GM19455 (cell line): ENCODE data around the gene WDR93.
"Not testable (repeated sequence)": the region's sequence is repeated elsewhere in the genome, so short reads cannot be mapped to it uniquely, and the experiment has no call there.

ENCODE experiments used
- ATAC-seq: cut with Tn5 transposase; IDR thresholded peaks from one replicate; pipeline ENCODE4 v1.9.1; 2021; ENCODE audit not compliant: unreplicated experiment

WDR93 gene

GRCh38 chr15:89681146-89681545 lies 9.5 kb upstream of the WDR93 start:
- no peak for ATAC-seq

DNA sequence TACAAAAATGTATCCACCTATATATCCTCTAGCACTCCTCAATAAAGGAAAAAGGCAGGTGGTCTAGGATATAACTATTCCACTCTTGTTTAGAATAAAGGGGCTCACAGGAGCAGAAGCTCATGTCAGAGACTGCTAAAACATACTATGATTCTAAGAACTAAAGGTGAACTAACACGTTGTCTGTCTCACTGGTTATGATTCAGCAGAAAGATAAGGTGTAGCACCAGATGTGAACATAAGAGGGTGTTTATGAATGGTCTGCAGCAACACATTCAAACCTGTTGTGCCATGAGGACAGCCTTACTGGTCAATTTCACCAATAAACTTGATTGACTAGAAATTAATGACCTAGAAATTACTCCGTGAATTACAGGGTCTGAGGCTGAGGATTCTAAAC lies 4.6 kb upstream of the WDR93 start:
- ATAC-seq = no peak

DNA sequence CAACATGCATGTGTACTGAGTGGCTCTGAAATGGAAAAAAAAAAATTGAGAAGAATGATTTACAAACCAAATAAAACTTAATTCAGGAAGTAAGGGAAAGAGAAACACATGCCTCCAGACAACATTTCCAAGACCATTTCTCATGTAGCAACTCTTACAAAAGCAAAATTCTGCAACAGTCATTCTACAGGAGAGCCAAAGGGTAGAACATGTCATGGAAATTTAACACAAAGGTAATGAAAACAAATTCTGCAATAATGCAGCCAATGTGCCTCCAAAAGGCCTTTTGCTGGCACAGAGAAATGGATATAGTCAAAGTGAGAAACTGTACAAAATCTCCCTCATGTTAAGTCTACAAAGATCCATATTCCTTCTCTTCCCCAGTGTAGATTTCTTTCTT lies 4.1 kb upstream of the WDR93 start:
- no peak for ATAC-seq

GRCh38 chr15:89689930-89690275 lies 708 bp upstream of the WDR93 start:
- ATAC-seq = not testable (repeated sequence)

- no peak for ATAC-seq
These were observed 2.5 kb downstream of the WDR93 start for GRCh38 chr15:89693091-89693490.

- ATAC-seq = no peak
These were observed 3.1 kb downstream of the WDR93 start for GRCh38 chr15:89693696-89694095.

DNA sequence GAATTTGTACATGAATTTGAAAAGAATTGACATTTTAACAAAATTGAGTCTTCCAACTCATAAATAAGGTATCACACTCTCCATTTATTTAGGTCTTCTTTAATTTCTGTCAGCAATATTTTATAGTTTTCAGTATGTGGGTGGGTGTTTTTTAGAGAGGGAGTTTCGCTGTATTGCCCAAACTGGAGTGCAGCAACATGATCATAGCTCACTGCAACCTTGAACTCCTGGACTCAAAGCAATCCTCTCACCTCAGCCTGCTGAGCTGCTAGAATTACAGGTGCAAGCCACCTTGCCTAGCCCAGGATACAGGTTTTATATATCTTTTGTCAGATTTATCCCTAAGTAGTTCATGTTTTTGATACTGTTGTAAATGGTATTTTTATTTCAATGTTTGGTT lies 4.6 kb downstream of the WDR93 start:
- ATAC-seq = no peak

DNA sequence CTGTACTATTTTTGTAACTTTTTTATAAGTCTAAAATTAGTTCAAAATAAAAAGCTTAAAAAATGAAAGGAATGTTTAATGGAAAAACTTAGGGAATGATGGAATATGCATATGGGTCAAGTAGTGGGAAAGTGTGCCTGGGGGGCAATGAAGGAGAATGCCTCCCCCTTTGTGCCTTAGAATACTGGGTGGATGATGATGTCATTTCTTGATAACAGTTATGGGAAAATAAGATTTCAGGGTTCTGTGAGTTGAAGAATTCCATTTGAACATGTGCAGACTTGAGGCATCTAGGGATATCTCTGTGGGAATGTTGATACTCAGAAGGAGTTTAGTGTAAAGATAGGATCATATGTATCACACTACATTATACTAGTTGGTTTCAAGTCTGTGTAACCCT lies 13.8 kb downstream of the WDR93 start:
- no peak for ATAC-seq

GRCh38 chr15:89707577-89707976 lies 17.0 kb downstream of the WDR93 start:
- ATAC-seq = no peak

DNA sequence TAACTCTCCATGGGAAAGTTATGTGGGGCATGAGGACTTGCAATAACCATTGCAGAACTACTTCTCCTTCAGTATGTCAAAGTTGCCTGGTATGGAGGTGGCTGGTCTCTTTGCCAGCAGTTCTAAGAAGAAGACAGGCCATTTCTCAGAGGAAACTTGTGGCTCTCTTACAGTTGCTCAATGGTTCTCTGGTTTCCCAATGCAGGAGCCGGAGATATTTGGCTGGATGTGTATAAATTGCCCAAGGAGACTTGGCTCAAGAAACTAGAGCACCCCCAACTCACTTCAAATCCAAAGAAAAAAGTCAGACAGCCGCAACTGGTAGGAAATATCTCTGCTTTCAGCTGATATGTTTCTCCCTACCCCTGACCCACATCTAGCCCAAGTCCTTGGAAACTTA lies 24.2 kb downstream of the WDR93 start:
- no peak for ATAC-seq

GRCh38 chr15:89723031-89723430 lies 32.4 kb downstream of the WDR93 start:
- no peak for ATAC-seq

DNA sequence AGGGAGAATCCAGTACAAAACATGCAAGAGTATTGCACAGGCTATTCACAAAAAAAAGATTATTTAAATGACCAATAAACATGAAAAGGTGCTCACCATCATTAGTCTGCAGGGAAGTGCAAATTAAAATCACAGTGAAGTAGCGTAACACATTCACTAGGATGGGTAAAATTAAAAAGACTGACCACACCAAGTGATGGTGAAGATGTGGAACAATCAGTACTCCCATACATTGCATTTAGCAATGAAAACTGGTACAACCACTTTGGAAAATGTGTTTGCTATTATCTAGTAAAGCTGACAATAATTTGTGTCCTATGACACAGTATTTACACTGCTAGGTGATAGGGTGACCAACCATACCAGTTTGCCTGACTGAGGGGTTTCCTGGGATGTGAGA lies 34.0 kb downstream of the WDR93 start:
- ATAC-seq = no peak

- ATAC-seq = no peak
These were observed 34.5 kb downstream of the WDR93 start for GRCh38 chr15:89725064-89725463.

GRCh38 chr15:89728254-89728653 lies 37.6 kb downstream of the WDR93 start:
- no peak for ATAC-seq

DNA sequence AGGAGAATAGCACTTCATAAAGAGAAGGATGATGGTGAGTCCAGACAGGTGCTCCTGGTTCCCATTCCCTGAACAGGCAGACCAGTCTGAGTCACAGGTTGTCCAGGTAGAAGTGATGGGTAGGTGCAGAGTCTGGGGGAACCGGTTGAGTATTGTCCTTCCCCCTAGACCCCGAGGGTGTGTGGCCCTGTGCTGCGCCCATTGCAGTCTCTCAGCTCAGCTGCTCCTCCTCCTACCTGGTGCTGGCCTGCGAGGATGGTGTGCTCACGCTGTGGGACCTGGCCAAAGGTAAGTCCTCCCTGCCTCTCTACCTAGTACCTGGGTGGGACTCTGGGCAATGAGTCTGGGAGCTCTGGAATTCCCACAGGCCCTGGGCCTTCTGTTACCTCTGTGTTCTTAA lies 40.7 kb downstream of the WDR93 start:
- ATAC-seq = no peak

- ATAC-seq = no peak
These were observed 42.0 kb downstream of the WDR93 start for GRCh38 chr15:89732451-89733172.

- no peak for ATAC-seq
These were observed 45.2 kb downstream of the WDR93 start for GRCh38 chr15:89735773-89736172.

GRCh38 chr15:89740137-89740536 lies 49.5 kb downstream of the WDR93 start:
- no peak for ATAC-seq

- no peak for ATAC-seq
These were observed 52.4 kb downstream of the WDR93 start for GRCh38 chr15:89743011-89743410.

GRCh38 chr15:89743594-89743993 lies 53.0 kb downstream of the WDR93 start:
- no peak for ATAC-seq

DNA sequence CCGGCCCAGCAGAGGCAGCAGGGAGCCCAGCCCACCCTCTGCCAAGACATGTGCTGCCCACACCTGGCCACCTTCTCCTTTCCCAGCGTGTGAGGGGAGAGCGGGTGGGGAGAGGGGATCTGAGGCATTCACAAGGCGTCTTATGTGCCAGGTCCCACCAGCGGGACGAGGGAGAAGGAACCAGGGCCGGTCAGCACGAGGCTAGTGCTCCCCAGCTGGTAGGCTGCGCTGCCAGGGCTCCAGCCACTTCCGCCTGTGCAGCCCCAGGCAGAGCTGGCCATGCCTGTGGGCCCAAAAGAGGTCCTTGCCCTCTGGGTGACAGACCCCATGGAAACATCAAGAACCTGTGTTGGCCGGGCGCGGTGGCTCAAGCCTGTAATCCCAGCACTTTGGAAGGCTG lies 54.5 kb downstream of the WDR93 start:
- no peak for ATAC-seq

- ATAC-seq = no peak
These were observed 55.2 kb downstream of the WDR93 start for GRCh38 chr15:89745768-89746167.

DNA sequence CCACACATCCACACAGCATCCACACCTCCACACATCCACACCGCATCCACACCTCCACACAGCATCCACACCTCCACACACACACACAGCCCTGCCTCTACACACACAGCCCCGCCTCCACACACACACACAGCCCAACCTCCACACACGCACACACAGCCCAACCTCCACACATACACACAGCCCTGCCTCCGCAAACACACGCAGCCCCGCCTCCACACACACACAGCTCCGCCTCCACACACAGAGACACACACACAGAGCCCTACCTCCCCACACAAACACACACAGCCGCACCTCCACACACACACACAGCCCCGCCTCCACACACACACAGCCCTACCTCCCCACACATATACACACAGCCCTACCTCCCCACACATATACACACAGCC lies 55.8 kb downstream of the WDR93 start:
- no peak for ATAC-seq
